Uterus (tissue), 4 donors: ENCODE measurements around the gene CNTLN. TPM values are rescaled to one million over a fixed set of nuclear protein-coding genes. Genes with fewer than 3 reads are reported as not detected.
A peak's percentile ranks its signal among the peaks of the same experiment; 100 is the strongest.

Source experiments
- DNase-seq, 2 donors: peaks; one replicate each; pipeline ENCODE4 v3.0.0-alpha.2; 2019 to 2020
- H3K27ac ChIP-seq, 2 donors: fragments of 200-600 bp; sonication (generic); 1 replicate in 1 of 2; 2 replicates in 1 of 2; pipeline ENCODE4 v1.5.1; 2016 to 2018
- H3K27me3 ChIP-seq, 2 donors: fragments of 200-600 bp; sonication (generic); one replicate each; pipeline ENCODE4 v1.5.1; 2018 to 2019; ENCODE audit warnings: control low read depth in 1 of 2
- H3K36me3 ChIP-seq, 2 donors: fragments of 200-600 bp; sonication (generic); one replicate each; pipeline ENCODE4 v1.5.1; 2019; ENCODE audit warnings: control low read depth in 1 of 2
- H3K4me1 ChIP-seq, 2 donors: fragments of 200-600 bp; sonication (generic); one replicate each; pipeline ENCODE4 v1.5.1; 2018 to 2019; ENCODE audit warnings: control low read depth in 1 of 2
- H3K4me3 ChIP-seq, 2 donors: fragments of 200-600 bp; sonication (generic); 1 replicate in 1 of 2; 2 replicates in 1 of 2; pipeline ENCODE4 v1.5.1; 2018 to 2019; ENCODE audit warnings: mild to moderate bottlenecking in 1 of 2
- H3K9me3 ChIP-seq, 2 donors: fragments of 200-600 bp; sonication (generic); one replicate each; pipeline ENCODE4 v1.5.1; 2019; ENCODE audit warnings: control low read depth in 1 of 2
- POLR2A ChIP-seq, 2 donors: fragments of 450-650 bp; IDR thresholded peaks; one replicate each; pipeline ENCODE4 v1.6.1; 2016; ENCODE audit warnings: antibody characterized with exemption in 2 of 2, mild to moderate bottlenecking in 1 of 2, moderate library complexity in 1 of 2
- intact Hi-C: fragments of 100-400 bp; cut with DNase I; formaldehyde crosslinking; loops from one replicate; pipeline ENCODE4 v1.15.1; 2023; ENCODE audit warnings: low total_unique reads
- total RNA-seq, 4 donors: library from RNA; depleted of rRNA in 3 of 4; stranded (reverse); fragments of >200 nt in 3 of 4; gene quantifications; one replicate each; pipeline versions ENCODE4 v1.1.0 to v1.2.4, GENCODE V29; 2014 to 2023
- TF ChIP-seq, protein P1 (sequence below), 4 experiments: fragments of 200-600 bp in 2 of 4; fragments of 450-650 bp in 2 of 4; sonication (generic) in 2 of 4; IDR thresholded peaks; one replicate each; pipeline ENCODE4 v1.5.1; 2016 to 2019; ENCODE audit warnings: antibody characterized with exemption in 4 of 4, mild to moderate bottlenecking in 2 of 4, moderate library complexity in 1 of 4
- donor health status: DM: yes; HTN: yes; CAD: no.

The CNTLN gene
- total RNA-seq, 4 donors from 2014 or later = 11.3 to 41.7 (median 18.9) TPM

DNA sequence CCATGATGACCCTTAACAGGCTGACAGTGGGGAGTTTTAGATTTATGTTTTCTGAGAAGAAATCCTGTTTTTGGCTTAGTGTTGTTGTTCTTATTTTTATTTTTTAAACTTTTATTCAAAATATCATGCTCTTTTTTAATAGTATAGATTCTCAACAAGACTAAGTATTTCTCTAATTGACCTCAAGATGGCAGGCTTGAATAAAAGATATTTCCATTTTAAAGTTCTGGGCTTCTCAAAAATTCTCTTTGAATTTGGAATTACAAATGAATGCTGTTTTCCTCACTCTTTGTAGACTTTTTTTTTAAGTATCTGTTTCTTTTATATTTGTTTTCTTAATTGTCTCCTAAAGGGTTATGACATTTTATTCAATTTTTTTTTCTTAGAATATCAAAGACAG, 394.0 kb downstream of the CNTLN start:
- no peaks in the 10 kb centered on the region for H3K9me3 ChIP-seq
- no peak overlapping the region for H3K27ac ChIP-seq
- no peaks in the 10 kb centered on the region for H3K36me3 ChIP-seq
- DNase-seq = no peak
- H3K27me3 ChIP-seq = no peaks in the 10 kb centered on the region
- TF ChIP-seq POLR2A (IDR thresholded peaks at IDR 0.05) = no peak
- TF ChIP-seq, protein P1, sequence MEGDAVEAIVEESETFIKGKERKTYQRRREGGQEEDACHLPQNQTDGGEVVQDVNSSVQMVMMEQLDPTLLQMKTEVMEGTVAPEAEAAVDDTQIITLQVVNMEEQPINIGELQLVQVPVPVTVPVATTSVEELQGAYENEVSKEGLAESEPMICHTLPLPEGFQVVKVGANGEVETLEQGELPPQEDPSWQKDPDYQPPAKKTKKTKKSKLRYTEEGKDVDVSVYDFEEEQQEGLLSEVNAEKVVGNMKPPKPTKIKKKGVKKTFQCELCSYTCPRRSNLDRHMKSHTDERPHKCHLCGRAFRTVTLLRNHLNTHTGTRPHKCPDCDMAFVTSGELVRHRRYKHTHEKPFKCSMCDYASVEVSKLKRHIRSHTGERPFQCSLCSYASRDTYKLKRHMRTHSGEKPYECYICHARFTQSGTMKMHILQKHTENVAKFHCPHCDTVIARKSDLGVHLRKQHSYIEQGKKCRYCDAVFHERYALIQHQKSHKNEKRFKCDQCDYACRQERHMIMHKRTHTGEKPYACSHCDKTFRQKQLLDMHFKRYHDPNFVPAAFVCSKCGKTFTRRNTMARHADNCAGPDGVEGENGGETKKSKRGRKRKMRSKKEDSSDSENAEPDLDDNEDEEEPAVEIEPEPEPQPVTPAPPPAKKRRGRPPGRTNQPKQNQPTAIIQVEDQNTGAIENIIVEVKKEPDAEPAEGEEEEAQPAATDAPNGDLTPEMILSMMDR (IDR thresholded peaks at IDR 0.05) = peak in 1 of 4 experiments; percentile 24
- no peaks in the 10 kb centered on the region for H3K4me1 ChIP-seq
- no peak overlapping the region for H3K4me3 ChIP-seq
- intact Hi-C loops = no loop called here

DNA sequence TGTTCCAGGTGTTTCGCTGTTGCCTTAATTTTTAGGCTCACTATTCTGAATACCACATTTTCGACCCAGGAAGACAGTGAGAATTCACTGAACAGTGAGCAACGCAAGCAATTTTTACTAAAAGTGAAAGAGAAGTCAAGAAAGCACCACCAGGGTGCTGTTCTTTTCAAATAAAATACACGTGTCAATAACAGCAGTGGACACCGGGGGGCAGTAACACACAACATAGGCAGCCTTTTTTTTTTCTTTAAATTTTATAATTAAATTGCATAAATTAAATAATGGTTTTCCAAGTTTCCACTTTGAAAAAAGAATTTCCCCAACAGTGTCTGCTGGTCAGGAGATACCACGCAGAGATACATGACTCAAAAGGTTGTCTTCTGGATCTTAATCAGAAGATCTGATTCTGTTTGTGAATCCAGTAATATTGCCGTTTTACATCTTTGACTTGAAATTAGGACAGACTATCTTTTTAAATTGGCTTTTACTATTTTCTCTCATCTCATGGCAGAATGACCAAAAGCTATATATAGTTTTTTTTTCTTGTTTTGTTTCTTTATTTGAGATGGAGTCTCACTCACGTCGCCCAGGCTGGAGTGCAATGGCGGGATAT, 396.9 kb downstream of the CNTLN start:
- Histone ChIP-seq H3K9me3 (no peaks in the 10 kb centered on the region), H3K27ac (no peak overlapping the region), H3K36me3 (no peaks in the 10 kb centered on the region), H3K4me1 (no peaks in the 10 kb centered on the region), H3K27me3 (no peaks in the 10 kb centered on the region), H3K4me3 (no peak overlapping the region)
- intact Hi-C loops = no loop called here
- TF ChIP-seq POLR2A (IDR thresholded peaks at IDR 0.05) = no peak
- TF ChIP-seq, protein P1 (IDR thresholded peaks at IDR 0.05) = peak; percentile 49 to 66 (median 53)
- DNase-seq = peak in 1 of 2 donors; percentile 23

DNA sequence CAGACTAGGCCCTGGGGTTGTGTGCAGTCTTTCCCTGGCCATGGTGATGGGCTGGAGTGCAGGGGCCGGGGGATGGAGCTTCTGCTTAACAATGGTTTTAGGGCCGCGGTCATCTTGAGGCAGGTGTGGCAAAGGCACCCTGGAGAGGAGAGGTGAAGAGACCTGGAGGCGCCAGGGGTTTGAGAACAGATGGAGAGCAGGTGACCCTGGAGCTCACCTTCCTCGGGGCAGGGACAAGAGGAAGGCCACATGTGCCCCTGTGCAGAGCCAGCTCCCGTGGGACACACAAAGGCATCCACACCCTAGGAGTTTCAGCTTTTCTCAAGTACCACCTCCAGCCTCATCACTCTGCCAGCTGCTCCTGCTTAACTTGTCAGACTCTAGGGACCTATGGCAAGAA, 397.6 kb downstream of the CNTLN start:
- intact Hi-C loops = no loop called here

DNA sequence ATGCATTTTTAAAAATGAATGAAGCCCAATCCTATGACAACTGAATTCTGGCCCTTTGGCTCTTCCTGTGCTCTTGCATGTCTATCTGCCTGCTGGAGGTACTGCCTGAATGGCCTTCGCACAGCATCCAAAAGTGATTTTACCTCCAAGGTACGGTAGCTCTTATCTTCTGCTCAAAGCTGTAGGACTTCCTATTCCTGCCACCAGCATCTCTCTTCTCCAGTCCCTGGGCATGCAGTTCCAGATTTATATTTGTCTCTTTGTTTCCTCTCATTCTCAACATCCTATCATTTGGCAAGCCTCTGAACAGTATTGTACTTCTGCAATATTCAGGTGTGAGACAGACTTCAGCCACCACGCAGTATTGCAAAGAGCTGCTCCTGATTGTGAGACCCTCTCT, 400.3 kb downstream of the CNTLN start:
- Histone ChIP-seq H3K4me3 (no peak overlapping the region), H3K27ac (no peak overlapping the region), H3K4me1 (no peaks in the 10 kb centered on the region), H3K9me3 (no peaks in the 10 kb centered on the region), H3K27me3 (no peaks in the 10 kb centered on the region), H3K36me3 (no peaks in the 10 kb centered on the region)
- no peak for DNase-seq
- TF ChIP-seq, protein P1 (IDR thresholded peaks at IDR 0.05) = no peak
- TF ChIP-seq POLR2A (IDR thresholded peaks at IDR 0.05) = no peak
- intact Hi-C loops = no loop called here

More for the DNA sequence above, 397.6 kb downstream of the CNTLN start:
- no peaks in the 10 kb centered on the region for H3K27me3 ChIP-seq
- no peaks in the 10 kb centered on the region for H3K9me3 ChIP-seq
- no peaks in the 10 kb centered on the region for H3K36me3 ChIP-seq
- DNase-seq = no peak
- H3K27ac ChIP-seq = no peak overlapping the region
- TF ChIP-seq, protein P1 (IDR thresholded peaks at IDR 0.05) = no peak
- no peak for TF ChIP-seq POLR2A (IDR thresholded peaks at IDR 0.05)
- H3K4me1 ChIP-seq = no peaks in the 10 kb centered on the region
- H3K4me3 ChIP-seq = no peak overlapping the region

DNA sequence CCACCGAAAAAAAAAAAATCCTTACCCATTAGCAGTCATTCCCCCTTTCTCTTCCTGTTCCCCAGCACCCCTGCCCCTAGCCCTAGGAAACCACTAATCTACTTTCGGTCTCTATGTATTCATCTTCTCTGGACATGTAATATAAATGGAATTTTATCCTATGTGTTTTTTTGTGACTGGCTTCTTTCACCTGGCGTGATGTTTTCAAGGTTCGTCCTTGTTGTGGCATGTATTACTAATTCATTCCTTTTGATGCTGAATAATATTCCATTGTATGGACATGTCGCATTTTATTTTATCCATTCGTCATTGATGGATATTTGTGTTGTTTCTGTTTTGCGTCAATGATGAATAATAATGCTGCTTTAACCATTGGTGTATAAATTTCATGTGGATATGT, 401.2 kb downstream of the CNTLN start:
- intact Hi-C loops = no loop called here
- no peaks in the 10 kb centered on the region for H3K4me1 ChIP-seq

More for the DNA sequence above, 401.2 kb downstream of the CNTLN start:
- no peak for DNase-seq
- TF ChIP-seq, protein P1 (IDR thresholded peaks at IDR 0.05) = no peak
- TF ChIP-seq POLR2A (IDR thresholded peaks at IDR 0.05) = no peak
- no peaks in the 10 kb centered on the region for H3K36me3 ChIP-seq
- no peaks in the 10 kb centered on the region for H3K27me3 ChIP-seq
- H3K4me3 ChIP-seq = no peak overlapping the region
- no peak overlapping the region for H3K27ac ChIP-seq
- no peaks in the 10 kb centered on the region for H3K9me3 ChIP-seq
